Measurements from ENCODE around the gene NPB.
A peak's percentile ranks its signal among the peaks of the same experiment; 100 is the strongest.

The NPB gene

GRCh38 chr17:81869221-81870130 lies 32.6 kb upstream of the NPB start:
- FAIRE-seq = no peak

DNA sequence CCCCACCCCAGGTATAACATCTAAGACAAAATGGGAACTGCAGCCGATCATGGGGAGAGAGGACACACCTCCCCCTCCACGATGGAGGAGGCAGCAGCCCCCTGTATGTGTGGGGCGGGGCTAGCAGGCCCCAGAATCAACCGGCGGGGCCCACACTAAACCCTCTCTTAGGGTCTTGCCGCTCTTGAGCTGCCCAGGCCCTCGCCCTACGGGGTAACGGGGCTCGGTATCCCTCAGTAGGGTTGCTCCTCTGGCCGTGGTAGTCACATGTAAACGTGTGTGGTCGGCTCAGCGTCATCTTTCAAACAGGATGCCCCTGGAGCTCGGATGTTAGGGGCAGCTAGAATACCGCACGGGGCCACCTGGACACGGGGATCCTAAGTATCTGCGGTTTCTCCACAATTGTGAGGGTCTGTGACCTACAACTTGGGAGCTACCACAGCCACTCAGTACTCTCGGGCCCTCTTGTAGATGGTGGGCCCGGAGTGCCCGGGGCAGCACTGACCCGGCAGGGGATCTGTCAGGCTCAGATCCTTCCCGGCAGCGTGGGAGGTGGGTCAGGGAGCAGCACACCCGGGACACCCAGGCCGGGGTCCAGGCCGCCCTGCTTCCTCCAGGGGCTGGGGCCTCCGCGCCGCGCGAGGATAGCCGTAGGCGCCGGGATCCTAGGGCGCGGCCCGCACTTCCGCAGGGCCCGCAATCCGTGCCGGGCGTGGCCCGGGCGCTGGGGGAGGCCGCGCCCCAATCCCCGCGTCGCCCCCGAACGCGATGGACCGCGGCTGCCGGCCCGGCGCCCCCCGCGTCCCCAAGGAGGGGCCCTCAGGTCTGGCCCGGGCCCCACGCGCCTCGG lies 31.7 kb upstream of the NPB start:
- no peak for FAIRE-seq
- no peak for DNase-seq (ENCODE audit: extremely low spot score, insufficient read length, low read depth)

More at GRCh38 chr17:81869221-81870130, 32.6 kb upstream of the NPB start:
- DNase-seq (ENCODE audit: extremely low spot score, insufficient read length, low read depth) = no peak

- no peak for FAIRE-seq
- DNase-seq (ENCODE audit: extremely low spot score, insufficient read length, low read depth) = no peak
Observed at GRCh38 chr17:81870981-81871386, 31.1 kb upstream of the NPB start, which contains the start of gene ARHGDIA. Gene ARHGDIA, minus strand, starts transcription at chr17:81871337. Its CDS starts 1,407 bp downstream, at chr17:81869930.

GRCh38 chr17:81871387-81872230 lies 30.4 kb upstream of the NPB start:
- FAIRE-seq = peak; percentile 58

DNA sequence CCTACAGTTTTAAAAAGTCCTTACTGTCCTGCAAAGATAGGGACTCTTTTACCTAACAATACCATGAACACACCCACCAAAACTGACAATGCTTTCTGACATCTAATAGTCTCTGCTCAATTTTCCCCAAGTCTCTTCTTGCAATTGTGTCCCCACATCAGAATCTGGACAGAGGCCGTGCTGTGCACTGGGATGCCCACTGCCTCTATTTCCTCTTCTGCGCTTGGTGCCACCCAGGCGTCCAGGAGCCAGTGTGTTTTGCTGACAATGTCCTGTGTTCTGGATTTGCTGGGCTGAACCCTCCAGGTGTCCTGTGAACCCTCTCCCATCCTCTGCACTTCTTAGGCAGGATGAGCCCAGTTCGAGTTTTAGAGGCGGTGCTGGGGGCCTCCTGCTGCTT lies 24.5 kb upstream of the NPB start:
- DNase-seq (ENCODE audit: extremely low spot score, insufficient read length, low read depth) (no peak), FAIRE-seq (no peak)

More at GRCh38 chr17:81871387-81872230, 30.4 kb upstream of the NPB start:
- DNase-seq (ENCODE audit: extremely low spot score, insufficient read length, low read depth) = peak; percentile 97

DNA sequence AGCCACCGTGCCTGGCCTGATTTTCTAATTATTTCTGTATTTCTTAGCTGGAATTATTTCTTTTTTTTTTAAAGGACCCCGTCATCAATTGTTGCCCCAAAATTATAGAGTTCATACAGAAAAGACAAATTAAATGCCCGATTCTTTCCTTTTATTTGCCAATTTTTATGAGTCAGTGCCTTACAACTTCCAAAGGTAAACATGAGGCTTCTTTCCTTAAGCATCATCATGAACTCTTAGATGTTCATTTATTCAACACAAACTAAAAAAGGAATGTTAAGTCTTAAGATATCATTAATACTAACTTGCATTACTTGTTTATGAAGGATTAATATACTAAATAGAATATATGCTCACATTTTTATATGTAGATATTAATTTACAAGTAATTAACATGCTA lies 23.7 kb upstream of the NPB start:
- FAIRE-seq (no peak), DNase-seq (ENCODE audit: extremely low spot score, insufficient read length, low read depth) (no peak)

DNA sequence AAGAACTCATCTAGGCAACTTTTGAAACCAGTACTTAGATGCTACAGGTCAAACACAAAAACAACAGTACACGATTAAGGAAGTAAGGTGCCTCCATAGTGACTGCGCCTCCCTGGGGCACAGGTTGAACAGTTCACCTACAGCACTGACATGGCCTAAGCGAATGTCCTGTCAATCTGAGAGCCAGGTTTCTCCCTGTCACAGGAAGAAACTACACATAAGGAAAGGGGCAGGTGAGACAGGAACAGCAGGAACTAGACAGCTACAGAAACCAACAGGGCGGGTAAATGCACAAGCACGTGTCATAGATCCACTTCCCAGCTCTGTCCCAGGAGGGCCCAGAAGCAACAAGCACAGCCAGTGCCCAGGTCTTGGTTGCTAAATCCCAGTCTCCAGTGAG lies 22.9 kb upstream of the NPB start:
- FAIRE-seq (no peak), DNase-seq (ENCODE audit: extremely low spot score, insufficient read length, low read depth) (no peak)

- DNase-seq (ENCODE audit: extremely low spot score, insufficient read length, low read depth) = no peak
- no peak for FAIRE-seq
Observed at GRCh38 chr17:81884520-81884919, 17.5 kb upstream of the NPB start.

DNA sequence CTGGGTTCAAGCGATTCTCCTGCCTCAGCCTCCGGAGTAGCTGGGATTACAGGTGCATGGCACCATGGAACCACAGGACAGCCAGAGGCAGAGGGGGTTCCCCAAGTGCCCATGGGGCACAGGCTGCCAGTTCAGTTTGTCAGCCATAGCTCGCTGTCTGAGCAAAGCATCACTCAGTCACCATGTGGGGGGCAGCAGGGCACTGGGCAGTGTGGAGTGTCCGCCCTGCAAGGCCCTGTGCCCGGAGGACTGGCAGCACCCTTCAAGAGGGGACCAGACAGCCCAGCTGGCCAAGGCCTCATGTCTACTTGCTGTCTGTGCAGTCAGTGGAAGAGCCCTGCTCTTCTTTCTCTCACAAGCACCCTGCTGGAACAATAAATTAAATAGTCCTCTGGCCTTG lies 17.1 kb upstream of the NPB start:
- DNase-seq (ENCODE audit: extremely low spot score, insufficient read length, low read depth) (no peak), FAIRE-seq (no peak)

- FAIRE-seq (no peak), DNase-seq (ENCODE audit: extremely low spot score, insufficient read length, low read depth) (no peak)
Observed at GRCh38 chr17:81885454-81885853, 16.6 kb upstream of the NPB start.

DNA sequence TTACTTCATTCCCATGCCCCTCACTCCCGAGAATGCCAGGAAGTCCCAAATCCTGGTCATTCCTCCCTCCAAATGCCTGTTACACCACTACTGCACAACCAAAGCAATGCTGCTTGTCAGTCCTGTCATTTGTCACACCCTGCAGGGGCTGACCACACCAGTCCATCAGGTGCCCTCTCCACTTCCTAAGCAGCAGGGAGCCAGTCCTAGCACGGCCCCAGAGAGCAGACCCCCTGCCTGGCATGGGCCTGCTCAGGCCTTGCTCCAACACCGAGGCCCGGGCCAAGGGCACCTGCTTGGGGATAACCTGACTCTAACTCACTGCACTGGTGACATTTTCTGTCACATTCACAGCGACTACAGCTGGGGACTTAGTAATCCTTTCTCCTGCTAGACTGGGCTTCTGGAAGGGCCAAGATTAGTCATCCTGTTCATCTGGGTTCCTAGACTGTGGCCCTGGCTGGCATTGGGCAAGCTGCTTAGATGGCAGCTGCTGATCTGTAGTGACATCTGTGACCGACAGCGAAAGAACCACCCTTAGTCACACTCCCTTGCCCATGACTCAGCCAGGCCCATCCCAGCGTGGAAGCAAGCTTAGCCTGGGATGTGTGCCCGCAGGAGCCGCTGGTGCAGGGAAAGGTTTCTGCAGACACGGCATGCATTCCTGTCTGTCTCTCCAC lies 16.0 kb upstream of the NPB start:
- no peak for FAIRE-seq
- DNase-seq (ENCODE audit: extremely low spot score, insufficient read length, low read depth) = no peak

GRCh38 chr17:81888105-81888987 lies 13.7 kb upstream of the NPB start:
- FAIRE-seq = no peak
- no peak for DNase-seq (ENCODE audit: extremely low spot score, insufficient read length, low read depth)

GRCh38 chr17:81888988-81889595 lies 12.9 kb upstream of the NPB start:
- DNase-seq (ENCODE audit: extremely low spot score, insufficient read length, low read depth) (no peak), FAIRE-seq (no peak)

DNA sequence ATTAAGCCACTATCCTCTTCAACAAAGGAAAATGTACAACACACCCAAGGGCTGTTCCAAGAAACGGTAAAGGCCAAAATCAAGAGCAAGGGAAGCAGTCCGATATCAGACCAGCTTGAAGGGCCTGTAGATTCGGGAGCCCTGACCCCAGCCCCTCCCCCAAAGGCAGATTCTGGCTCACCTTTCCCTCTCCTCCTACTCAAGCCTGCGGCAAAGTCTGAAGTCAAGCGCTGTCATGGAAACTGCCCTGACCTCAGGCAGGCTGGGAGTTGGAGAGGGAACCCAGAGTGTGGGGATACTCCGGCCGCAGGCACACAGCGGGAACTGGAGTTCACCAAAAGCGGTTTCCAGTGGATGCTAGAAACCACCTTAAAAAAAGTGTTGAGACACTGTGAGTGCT lies 12.4 kb upstream of the NPB start:
- no peak for DNase-seq (ENCODE audit: extremely low spot score, insufficient read length, low read depth)
- FAIRE-seq = no peak

DNA sequence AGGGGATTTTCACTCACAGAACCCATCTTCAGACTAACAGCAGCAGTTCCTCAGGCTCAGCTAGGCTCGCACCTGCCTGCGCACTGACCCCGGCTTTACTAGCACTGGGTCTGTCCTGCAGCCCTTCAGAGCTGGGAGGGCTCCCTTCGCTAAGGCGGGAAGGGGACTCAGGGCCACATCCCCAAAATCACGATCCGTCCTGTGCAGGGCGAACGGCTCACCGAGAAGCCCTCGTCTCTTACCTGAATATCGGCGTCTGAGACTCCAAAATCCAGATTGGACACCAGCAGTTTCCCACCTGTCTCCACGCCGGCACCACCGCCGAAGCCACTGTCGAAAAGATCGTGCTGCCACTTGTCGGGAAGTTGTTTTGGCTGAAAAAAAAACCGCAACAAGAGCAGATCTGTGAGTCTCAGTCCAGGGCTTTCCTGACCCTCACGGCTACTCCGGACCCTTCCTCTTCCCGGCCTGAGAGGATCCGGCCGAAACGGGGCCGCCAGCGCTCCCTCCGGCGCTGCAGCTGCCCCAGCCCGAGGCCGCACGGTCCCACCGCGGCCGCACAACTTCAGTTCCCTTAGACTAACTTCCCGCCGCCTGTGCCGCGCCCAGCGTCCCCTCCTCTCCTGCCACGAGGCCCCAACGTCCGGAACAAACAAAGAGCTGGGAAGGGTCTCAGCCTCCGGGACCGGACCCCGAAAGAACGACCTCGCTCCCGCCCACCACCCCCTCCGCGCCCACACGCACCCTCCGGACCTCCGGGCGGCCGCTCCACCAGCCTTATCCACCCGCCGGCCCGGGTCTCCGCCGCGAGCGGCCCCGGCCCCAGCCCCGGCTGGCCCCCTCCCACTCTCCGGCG lies 11.4 kb upstream of the NPB start:
- FAIRE-seq (no peak), DNase-seq (ENCODE audit: extremely low spot score, insufficient read length, low read depth) (no peak)

DNA sequence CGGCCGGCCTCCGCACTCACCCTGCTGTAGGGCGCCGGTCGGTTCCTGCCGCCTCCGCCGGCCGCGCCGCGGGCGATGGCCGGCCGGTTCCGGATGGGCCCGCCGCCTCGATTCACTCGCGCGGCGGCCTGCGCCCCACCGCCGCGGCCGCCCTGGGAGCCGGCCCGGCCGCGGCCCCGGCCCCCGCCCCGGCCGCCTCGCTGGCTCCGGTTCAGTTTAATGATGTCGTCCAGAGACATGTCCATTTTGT lies 10.8 kb upstream of the NPB start:
- no peak for DNase-seq (ENCODE audit: extremely low spot score, insufficient read length, low read depth)
- FAIRE-seq = no peak

DNA sequence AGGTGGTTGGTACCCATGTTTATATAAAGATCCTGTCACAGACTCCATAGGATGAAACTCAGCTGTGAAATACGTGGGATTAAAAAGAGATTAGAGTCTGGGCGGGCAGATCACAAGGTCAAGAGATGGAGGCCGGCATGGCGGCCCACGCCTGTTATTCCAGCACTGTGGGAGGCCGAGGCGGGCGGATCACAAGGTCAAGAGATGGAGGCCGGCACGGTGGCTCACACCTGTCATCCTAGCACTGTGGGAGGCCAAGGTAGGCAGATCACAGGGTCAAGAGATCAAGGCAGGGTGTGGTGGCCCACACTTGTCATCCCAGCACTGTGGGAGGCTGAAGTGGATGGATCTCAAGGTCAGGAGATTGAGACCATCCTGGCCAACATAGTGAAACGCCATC lies 6.6 kb upstream of the NPB start:
- FAIRE-seq = no peak
- no peak for DNase-seq (ENCODE audit: extremely low spot score, insufficient read length, low read depth)

All from GM18507 (cell line).